NCI-H2227 treated with DMSO at 0.1 percent for 48 hours (cell line): Measurements from ENCODE around the gene SPOPL.
"Not testable (repeated sequence)": the region's sequence is repeated elsewhere in the genome, so short reads cannot be mapped to it uniquely, and the experiment has no call there.

Source experiments
- DNase-seq: peaks from one replicate; lab custom pipeline; 2025; lab: John Stamatoyannopoulos, UW

The SPOPL gene

DNA sequence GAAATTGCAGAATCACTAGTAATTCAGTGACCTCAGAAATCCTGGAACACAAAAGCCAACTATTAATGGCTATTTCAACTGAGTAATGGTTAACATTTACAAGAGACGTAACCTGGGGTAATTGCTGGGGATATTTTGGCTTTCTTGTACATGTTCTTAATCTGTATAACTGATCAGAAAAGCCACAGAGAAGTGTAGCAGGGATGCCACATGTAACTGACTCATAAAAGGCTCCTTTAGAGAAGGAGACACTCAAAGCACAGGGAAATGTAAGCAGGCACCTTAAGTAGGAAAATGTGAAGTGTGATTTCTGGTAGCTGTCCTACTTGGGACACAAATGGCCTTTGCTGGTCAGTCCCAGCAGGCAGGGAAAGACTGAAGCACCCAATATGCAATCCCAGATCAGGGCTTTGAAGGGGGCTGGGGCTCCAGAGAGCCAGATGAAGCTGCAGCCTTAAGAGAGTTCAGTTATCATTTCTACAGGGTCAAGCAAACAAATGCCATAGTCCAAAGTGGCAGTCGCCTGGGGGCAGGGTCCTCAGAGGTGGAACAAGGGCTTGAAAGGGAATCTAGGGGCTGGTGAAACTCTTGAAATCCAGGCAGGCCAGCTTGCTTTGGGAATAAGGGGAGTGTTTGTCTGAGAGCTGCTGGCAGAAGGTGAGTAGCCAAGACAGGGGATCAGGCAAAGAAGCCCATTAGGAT is 7.2 kb upstream of the SPOPL start:
- DNase-seq: no peak

DNA sequence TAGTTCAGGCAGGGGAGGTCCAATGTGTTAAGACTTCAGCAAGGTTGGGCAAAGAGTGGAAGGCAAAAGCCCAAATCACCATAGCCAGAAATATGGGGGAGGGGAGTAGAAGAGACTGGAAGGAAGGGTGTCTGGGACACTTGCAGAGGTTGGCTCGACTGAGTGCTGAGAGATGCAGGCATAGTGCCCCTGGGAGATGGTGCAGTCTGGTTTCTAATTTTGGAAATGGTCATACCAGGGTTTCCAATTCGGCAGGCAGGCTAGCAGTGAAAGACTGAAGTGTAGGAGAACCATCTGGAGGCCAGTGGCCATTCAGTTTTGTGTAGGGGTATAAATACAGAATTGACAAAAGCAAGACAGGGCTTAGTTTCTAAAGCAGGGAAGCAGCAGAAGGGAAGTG is 6.2 kb upstream of the SPOPL start:
- DNase-seq: no peak

DNA sequence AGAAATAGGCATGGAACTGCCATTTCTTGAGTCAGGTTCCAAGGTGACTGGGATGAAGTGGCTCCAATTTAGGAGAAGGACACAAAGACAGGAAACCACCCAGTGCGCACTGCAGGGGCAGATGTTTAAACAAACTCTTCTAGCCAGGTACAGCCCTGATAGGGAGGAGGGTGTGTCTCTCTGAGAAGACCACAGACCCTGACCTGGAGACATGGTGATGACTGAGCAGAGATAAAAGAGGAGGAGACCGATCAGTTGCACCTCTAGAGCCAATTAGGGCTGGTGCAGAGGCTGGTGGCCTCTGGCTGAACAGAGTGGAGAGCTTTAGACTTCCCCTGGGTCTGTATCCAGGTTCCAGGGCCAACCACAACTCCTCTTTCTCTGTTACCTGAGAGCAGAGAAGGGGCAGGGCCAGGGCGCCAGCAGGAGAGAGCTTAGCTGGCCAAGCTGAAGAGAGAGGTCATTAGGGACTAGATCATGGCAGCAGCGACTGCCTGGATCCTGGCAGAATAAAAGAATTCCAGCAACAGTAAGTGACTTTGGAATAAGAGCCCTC is 5.4 kb upstream of the SPOPL start:
- DNase-seq: no peak

DNA sequence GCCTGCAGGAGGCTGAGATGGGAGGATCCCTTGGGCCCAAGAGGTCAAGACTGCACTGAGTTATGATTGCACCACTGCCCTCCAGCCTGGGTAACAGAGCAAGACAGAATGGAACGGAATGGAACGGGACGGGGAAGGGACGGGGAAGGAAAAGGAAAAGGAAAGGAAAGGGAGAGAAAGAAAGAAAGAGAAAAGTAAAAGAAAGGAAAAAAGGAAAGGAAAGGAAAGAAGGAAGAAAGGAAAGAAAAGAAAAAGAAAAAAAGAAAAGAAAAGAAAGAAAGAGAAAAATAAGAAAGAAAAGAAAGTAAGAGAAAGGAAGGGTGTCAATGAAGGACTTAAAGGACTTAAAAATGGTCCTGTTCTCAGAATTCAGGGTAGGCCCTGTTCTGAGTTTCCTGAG is 4.3 kb upstream of the SPOPL start:
- DNase-seq: no peak

DNA sequence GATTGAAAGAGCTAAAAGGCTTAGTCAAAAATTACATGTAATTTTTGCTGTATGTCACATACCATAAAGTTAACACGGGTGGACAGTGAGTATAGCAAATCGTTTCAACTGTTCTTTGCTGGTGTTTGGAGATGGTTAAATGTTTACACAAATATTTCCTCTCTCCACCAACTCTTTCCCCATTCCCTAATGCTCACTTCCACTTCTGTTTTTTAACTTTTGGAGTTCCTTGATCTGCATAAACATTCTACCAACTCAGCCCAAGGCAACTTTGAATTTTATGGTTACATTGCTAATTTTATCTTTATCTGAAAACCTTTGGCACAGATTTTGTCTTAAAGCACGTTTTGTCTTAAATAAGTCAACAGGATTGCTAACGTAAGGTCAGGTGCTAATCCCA is 1.9 kb upstream of the SPOPL start:
- no peak for DNase-seq

DNA sequence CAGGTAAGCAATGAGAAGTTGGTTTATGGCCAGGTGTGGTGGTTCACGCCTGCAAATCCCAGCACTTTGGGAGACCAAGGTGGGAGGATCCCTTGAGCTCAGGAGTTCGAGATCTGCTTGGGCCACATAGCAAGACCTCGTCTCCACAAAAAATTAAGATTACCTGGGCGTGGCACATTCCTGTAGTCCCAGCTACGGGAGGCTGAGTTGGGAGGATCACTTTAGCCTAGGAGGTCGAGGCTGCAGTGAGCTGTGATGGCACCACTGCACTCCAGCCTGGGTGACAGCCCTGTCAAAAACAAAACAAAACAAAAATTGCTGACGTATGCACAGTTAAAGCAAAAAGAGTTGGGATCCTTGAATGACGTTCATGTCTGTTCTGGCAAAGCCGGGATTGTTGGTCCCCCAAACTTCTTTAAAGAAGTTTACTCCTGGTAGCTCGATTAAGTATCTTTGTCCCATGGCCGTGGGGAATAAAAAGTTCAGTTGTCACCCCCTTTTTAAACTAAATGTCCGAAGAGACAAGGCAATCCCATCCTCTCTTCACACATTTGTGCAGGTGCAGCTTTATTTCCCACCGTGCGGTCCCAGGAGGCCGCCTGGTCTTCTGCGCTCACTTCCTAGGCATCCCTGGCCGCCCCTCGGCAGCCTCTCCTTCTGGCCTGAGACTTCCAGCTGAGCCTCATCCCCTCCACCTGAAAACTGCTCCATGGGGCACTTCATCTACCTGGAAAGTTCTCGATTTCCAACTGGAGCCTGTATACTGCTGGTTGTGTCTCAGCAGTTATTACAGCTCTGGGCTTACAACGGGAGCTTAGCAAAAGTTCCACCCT is 762 bp upstream of the SPOPL start:
- DNase-seq: no peak

DNA sequence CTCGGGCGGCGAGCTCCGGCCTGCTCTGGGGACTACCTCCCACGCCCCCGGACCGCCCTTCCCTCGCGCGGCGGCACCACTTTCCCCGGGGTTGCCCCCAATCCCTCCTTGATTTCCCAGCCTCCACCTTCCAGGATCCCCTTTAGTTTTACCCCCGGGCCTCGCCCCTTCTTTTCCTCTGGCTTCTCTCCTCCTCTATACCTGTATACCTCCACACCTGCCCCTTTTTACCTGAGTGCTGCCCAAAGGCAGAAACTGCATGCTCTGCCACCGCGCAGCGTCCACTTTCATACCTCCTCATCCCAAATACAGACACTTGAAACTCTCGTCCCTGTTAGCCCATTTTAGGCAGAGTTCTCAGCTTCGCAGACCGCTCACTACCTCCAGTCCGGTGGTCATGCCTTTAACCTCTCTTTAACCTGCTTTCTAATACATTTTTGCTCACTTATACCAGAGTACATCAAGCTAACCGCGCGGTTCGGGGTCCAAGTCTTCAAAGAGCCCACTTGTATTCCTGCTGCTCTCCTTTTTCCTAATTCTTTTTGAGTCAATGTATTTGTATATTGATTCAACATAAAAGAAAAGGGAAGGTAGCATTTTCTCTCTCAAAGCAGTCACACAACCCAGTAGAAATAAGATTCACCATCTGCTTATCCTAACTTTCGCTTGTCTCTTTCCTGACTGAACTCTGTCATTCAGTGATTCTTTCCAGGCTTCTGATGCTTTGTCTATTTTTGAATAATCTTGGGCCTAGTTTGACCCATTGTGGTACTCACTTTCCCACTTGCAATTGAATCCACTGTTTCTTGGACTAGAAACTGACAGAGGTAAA is 901 bp downstream of the SPOPL start:
- DNase-seq: no peak

DNA sequence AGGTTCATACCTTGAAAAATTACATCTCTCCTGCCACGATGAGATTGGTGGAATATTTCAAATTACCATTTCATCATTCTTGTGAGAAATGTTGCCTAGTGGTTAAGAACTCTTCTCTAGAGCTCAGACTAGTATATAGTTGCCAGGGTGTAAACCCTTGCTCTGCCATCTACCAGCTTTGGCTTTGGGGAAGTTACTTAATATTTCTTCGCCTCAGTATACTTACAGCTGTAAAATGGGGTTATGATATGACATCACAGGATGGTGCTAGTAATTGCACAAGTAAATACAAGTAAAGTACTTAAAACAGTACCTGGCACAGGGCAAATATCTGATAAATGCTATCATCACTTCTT is 1.5 kb downstream of the SPOPL start:
- DNase-seq: no peak

DNA sequence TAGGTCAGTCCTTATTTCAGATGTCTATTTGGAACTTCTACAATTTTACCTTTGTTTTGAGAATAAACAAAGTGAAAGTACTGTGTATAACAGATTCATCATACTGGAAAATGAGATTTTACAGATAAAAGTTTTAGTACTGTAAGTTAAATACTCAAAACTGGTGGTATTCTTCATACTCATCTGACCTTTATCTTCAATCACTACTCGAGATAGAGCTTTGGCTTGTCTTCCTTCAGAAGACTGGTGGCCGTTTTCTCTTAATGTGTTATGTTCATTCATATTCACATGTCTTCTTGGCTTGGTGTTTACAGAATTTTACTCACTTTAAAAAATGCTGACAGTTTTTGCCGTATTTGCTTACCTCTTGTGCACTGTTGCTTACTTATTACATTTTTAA is 2.1 kb downstream of the SPOPL start:
- no peak for DNase-seq

DNA sequence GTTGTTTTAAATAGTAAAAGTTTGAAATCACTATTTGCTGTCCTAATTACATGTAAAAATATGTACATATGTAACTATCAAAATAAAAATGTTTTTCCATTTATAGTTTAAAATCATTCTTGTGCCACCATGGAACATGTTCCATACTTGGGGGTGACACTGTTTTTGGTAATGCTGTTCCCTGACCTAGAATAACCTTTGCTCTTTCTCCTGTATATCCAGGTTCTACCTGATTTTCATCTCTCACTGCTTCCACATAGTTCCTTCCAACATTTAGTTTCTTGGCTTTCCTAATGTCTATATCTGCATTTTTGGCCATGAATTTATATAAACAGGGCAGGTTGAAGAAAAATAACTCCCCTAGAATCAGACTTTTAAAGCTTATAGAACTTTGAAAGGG is 2.5 kb downstream of the SPOPL start:
- DNase-seq: no peak

DNA sequence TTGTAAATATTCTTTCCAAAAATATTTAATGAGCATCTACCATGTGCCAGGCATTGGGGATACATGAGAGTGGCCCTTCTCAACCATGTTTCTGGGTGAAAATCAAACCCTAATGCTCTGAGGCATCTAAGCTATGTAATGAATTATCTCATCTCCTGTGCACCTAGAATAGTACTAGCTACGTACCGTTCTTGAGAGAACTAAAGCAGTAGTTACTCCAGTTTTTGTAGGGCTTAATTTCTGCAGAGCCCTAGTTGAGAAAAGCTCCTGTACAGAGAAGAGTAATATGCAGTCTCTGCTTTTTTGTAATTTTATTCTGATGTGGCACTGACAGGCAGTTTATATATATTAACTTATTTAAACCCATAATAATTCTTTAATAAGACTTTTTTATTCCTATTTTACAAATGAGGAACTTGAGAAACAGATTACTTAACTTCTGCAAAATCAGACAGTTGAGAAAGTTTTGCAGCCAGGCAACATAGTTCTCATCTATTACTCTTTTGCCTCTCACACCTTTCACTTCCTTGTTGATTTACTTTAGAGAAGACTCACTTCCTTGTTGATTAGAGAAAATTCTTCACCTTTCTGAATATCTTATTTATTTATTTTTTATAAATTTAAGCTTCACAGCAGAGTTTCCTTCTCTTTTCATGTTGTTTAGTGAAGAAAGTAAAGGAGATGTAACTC is 3.1 kb downstream of the SPOPL start:
- no peak for DNase-seq

DNA sequence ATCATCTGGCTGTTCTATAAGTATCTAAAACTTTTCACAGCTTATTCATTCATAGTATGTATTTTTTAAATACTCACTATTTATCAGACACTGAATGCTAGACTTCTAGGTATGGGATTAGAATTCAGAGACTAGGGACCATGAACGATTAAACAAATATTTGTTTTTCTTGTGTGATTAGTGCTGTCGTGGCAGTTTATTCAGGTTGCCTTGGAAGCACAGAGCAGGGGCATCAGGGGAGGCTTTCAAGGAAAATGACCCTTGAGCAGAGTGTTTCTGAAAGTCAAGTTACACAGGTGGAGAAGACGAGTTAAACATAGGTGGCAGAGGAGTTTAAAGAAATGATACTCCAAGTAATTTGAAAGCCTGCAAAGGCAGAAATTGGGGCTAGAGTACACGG is 5.7 kb downstream of the SPOPL start:
- DNase-seq: no peak

DNA sequence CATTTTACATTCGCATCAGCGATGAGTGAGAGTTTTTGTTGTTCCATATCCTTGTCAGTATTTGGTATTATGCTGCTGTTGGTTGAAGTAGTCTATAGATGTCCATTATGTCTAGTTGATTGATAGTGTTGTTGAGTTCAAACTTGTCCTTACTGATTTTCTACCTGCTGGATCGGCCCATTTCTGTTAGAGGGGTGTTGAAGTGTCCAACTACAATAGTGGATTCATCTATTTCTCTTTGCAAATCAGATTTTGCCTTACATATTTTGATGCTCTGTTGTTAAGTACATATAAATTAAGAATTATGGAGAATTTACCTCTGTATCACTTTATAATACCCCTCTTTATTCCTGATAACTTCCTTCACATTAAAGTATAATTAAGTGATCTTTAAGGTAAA is 8.7 kb downstream of the SPOPL start:
- no peak for DNase-seq

DNA sequence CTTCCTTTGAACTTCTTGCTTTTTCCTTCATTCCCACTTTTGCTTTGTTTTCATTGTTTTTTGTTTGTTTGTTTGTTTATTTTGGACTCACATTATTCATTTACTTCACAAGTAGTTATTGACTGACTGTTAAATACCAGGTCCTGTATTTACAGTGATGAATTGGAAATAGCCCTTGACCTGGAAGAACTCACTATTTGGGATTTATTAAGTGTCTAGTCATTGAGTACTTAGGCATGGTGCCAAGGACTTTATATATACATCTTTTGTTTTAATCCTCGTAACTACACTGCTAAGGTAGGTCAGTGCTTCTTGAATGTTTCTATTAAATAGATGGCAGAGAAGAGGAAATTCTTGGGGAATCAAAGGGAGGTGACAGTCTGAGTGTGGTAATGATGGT is 11.1 kb downstream of the SPOPL start:
- DNase-seq: no peak

DNA sequence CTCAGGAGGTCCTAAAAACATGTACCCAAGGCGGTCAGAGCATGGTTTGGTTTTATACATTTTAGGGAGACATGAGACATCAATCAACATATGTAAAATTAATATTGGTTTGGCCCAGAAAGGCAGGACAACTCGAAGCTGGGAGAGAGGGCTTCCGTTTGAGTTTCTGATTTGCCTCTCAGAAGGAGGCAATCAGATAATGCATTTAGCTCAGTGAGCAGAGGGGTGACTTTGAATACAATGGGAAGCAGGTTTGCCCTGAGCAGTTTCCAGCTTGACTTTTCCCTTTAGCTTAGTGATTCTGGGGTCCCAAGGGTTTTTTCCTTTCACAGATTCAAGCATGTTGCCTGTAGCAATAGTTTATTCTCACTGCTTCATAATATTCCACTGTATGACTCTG is 12.6 kb downstream of the SPOPL start:
- DNase-seq: no peak

DNA sequence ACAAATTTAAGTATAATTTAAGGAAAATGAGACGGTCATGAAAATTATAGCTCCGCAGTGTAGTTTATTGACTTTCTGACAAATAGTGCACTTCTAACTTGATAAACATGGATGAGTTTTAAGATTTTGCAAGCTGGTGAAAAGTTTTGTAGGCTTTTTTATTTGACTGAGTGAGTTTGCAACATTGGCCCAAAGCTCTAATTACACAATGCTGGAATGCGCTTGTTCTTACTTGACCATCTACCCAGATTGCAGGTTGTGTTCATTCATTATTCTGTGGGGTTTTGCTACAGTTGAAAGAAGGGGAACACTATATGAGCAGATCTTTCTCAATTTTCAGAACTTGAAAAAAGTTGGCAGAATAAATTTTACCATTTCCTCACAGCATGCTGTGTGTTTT is 13.5 kb downstream of the SPOPL start:
- no peak for DNase-seq

DNA sequence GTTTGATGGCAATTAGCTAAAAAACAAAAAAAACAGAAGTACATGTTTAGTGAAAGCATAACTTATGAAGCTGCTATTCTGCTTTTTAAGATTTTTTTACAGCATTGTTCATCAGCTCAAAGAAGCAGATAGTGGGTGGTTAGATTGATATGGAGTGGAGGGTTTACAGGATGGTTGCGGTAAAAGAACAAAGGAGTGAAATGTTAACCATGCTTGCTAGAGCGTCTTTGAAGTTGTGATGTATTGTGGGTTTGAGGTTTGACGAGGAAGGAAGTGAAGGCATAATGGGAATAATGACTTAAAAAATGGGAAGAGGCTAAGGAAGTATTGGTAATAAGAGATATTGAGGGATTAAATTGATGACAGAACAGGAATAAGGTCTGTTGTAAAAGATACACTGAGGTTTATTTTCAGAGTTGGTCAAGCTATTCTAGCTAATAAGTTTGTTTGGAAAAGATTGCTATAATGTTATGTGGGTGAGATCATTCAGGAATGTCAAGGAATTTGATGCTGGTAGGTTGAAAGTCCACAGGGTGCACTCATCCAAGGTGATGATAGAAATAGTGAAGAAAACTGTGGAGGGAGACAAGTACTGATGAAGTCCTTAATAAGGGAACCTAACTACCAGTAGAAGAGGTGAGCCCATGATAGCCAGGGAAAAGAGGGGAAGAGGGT is 14.6 kb downstream of the SPOPL start:
- no peak for DNase-seq

DNA sequence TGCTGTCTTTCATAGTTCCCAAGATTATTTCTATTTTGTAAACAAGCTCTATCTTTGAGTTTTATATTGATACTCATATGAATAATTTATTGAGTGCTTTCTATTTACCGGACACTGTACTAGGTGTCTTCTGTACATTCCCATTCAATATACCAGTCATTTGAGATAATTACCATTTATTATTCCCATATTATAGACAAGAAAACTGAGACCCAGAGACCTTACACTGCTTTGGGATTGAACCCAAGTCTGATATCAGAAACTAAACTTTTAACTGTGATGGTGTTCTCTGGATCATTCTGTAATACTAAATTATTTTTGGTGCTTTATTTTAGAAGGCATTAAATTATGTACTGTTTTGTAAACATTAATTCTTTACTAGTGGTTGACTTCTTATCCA is 17.3 kb downstream of the SPOPL start:
- DNase-seq: no peak

DNA sequence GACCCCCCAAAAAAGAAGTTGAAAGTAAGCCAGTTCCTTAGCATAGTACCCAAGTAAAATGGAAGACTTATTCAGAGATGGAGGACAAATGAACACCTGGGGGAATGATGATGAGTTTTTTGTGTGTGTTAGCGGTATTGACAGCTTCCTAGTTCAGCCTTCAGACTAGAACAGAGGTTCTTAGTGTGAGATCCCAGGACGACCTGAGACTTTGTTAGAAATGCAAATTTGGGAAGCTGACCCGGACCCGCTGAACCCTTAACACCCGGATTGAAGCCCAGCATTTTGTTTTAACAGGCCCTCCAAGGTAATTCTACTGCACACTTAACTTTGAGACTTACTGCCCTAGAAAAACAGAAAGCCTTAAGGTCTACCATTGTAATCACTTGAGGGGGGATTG is 20.3 kb downstream of the SPOPL start:
- DNase-seq: no peak

DNA sequence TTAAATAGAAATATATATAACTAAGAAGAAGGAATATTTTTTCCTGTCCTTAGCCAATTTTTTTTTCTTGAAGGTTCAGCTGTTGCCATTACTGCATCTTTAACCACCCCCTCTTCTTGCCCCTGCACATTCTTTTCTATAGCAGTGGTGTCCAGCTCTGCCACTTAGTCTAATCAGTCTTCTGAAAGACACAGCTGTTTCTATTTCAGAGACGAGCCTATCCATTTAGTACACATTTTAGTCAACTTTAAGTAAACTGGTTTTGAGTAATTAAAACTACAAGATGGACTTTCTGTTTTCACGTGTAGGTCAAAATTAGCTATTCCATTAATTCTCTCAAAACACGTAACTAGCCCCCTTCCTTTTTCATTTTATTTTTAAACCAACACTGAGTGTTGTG is 21.0 kb downstream of the SPOPL start:
- no peak for DNase-seq

DNA sequence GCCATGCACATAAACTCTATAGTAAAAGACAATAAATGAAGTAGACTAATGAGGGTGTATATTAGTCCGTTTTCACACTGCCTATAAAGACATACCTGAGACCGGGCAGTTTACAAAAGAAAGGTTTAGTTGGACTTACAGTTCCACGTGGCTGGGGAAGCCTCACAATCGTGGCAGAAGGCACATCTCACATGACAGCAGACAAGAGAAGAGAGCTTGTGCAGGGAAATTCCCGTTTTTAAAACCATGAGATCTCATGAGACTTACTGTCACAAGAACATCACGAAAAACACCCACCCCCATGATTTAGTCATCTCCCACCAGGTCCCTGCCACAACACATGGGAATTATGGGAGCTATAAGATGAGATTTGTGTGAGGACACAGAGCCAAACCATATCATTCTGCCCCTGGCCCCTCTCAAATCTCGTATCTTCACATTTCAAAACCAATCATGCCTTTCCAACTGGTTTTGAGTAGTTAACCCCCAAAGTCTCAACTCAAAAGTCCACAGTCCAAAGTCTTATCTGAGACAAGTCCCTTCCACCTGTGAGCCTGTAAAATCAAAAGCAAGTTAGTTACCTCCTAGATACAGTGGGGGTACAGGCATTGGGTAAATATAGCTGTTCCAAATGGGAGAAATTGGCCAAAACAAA is 21.6 kb downstream of the SPOPL start:
- not testable (repeated sequence) for DNase-seq
